SK-N-SH (cell line): ENCODE data around the gene DPYSL4. TPM values are rescaled to one million over a fixed set of nuclear protein-coding genes. Genes with fewer than 3 reads are reported as not detected.

Experiments used
- CTCF ChIA-PET: fragments of 300-600, 350-600 bp; formaldehyde crosslinking; extraction: SDS; loops from one replicate; lab custom pipeline; 2021; lab: Yijun Ruan, JAX
- POLR2A ChIA-PET: fragments of 350-600 bp; sonication (Branson Sonifier 250); formaldehyde crosslinking; extraction: SDS; loops from one replicate; lab custom pipeline; 2020; ENCODE audit warnings: antibody characterized with exemption, inconsistent platforms; lab: Yijun Ruan, JAX
- DNase-seq: peaks from one replicate; pipeline ENCODE4 v3.0.0; 2012
- H2AFZ ChIP-seq: fragments of 200-600 bp; sonication (generic); 2 replicates; pipeline ENCODE4 v1.8.1; 2016; ENCODE audit warnings: antibody characterized with exemption, mild to moderate bottlenecking, low read depth
- H3F3A ChIP-seq: fragments of 200-600 bp; sonication (generic); replicated peaks from 2 replicates; pipeline ENCODE3; 2016; ENCODE audit warnings: antibody characterized with exemption, mild to moderate bottlenecking; ENCODE audit not compliant: insufficient read depth
- H3K27ac ChIP-seq, 2 experiments: fragments of 200-500 bp in 1 of 2; fragments of 200-600 bp in 1 of 2; sonication (Bioruptor generic) in 1 of 2; sonication (generic), shearing (Covaris generic) in 1 of 2; 2 replicates each; pipeline versions ENCODE4 v1.5.1 to v1.6.1; 2014 to 2016; ENCODE audit warnings: low read depth in 2 of 2, inconsistent platforms in 1 of 2, low read length in 1 of 2, mild to moderate bottlenecking in 1 of 2, mixed read lengths in 1 of 2
- H3K27me3 ChIP-seq: fragments of 200-600 bp; sonication (generic), shearing (Covaris generic); 2 replicates; pipeline ENCODE4 v1.6.1; 2016; ENCODE audit warnings: mixed run types; ENCODE audit not compliant: insufficient read depth
- H3K36me3 ChIP-seq, 2 experiments: fragments of 200-500 bp in 1 of 2; fragments of 200-600 bp in 1 of 2; sonication (Bioruptor generic) in 1 of 2; sonication (generic) in 1 of 2; replicated peaks in 1 of 2; 2 replicates each; pipeline versions ENCODE3 to v1.5.1; 2014 to 2016; ENCODE audit warnings: low read length in 1 of 2, mild to moderate bottlenecking in 1 of 2; ENCODE audit not compliant: insufficient read depth in 2 of 2, control insufficient read depth in 1 of 2
- H3K4me1 ChIP-seq, 2 experiments: fragments of 200-500 bp in 1 of 2; fragments of 200-600 bp in 1 of 2; sonication (Bioruptor generic) in 1 of 2; sonication (generic), shearing (Covaris generic) in 1 of 2; 2 replicates each; pipeline versions ENCODE4 v1.5.1 to v1.6.1; 2014 to 2016; ENCODE audit warnings: low read depth in 1 of 2, low read length in 1 of 2, mixed run types in 1 of 2; ENCODE audit not compliant: insufficient read depth in 2 of 2, control insufficient read depth in 1 of 2
- H3K4me2 ChIP-seq: fragments of 200-600 bp; sonication (generic), shearing (Covaris generic); 2 replicates; pipeline ENCODE4 v1.6.1; 2017; ENCODE audit warnings: mixed run types
- H3K4me3 ChIP-seq, 2 experiments: fragments of 200-500 bp in 1 of 2; fragments of 200-600 bp in 1 of 2; sonication (Bioruptor generic) in 1 of 2; sonication (generic), shearing (Covaris generic) in 1 of 2; 2 replicates each; pipeline versions ENCODE4 v1.5.1 to v1.8.1; 2014 to 2016; ENCODE audit warnings: low read depth in 2 of 2, inconsistent platforms in 1 of 2, low read length in 1 of 2, mild to moderate bottlenecking in 1 of 2, mixed read lengths in 1 of 2, moderate library complexity in 1 of 2
- H3K79me2 ChIP-seq: fragments of 200-600 bp; sonication (generic); 2 replicates; pipeline ENCODE4 v1.8.1; 2017; ENCODE audit warnings: mild to moderate bottlenecking; ENCODE audit not compliant: insufficient read depth
- H3K9ac ChIP-seq: fragments of 200-600 bp; sonication (generic); 2 replicates; pipeline ENCODE4 v1.6.1; 2017; ENCODE audit warnings: mixed run types
- H3K9me2 ChIP-seq: fragments of 200-600 bp; sonication (generic); 2 replicates; pipeline ENCODE4 v1.6.1; 2017; ENCODE audit warnings: mixed run types
- H3K9me3 ChIP-seq: fragments of 200-600 bp; sonication (generic); 2 replicates; pipeline ENCODE4 v1.6.1; 2017; ENCODE audit warnings: mixed run types, mild to moderate bottlenecking, moderate library complexity
- H4K20me1 ChIP-seq: fragments of 200-600 bp; sonication (generic); 2 replicates; pipeline ENCODE4 v1.6.1; 2017; ENCODE audit warnings: mild to moderate bottlenecking, mixed run types; ENCODE audit not compliant: insufficient read depth
- ELF1 ChIP-seq: IDR thresholded peaks from 2 replicates; pipeline ENCODE4 v1.4.0; 2012
- EP300 ChIP-seq, 2 experiments: IDR thresholded peaks; 2 replicates each; pipeline versions ENCODE4 v1.4.0 to v1.6.1; 2012; ENCODE audit warnings: borderline replicate concordance in 1 of 2, low read depth in 1 of 2, low read length in 1 of 2
- FOSL2 ChIP-seq: IDR thresholded peaks from 2 replicates; pipeline ENCODE4 v1.4.0; 2012; ENCODE audit warnings: low read depth, mild to moderate bottlenecking, moderate library complexity, borderline replicate concordance
- FOXM1 ChIP-seq: IDR thresholded peaks from 2 replicates; pipeline ENCODE4 v1.4.0; 2012; ENCODE audit warnings: low read depth, mild to moderate bottlenecking
- GABPA ChIP-seq: IDR thresholded peaks from 2 replicates; pipeline ENCODE4 v1.4.0; 2012; ENCODE audit warnings: low read depth, mild to moderate bottlenecking
- JUND ChIP-seq: IDR thresholded peaks from 2 replicates; pipeline ENCODE4 v1.4.0; 2012
- MXI1 ChIP-seq: IDR thresholded peaks from 2 replicates; pipeline ENCODE4 v1.6.1; 2012; ENCODE audit warnings: mild to moderate bottlenecking, low read depth, low read length, improper control_type of control experiment
- RAD21 ChIP-seq: IDR thresholded peaks from 2 replicates; pipeline ENCODE4 v1.6.1; 2012; ENCODE audit warnings: mild to moderate bottlenecking, low read length
- TCF12 ChIP-seq: IDR thresholded peaks from 2 replicates; pipeline ENCODE4 v1.4.0; 2012
- USF2 ChIP-seq: fragments of 150-350 bp; IDR thresholded peaks from 2 replicates; pipeline ENCODE4 v1.6.1; 2017; ENCODE audit warnings: antibody characterized with exemption, low read length, low read depth, borderline replicate concordance
- WGBS: methylation state at CpG from one replicate; pipeline ENCODE4 v1.1.6; 2017; ENCODE audit warnings: low lambda C conversion rate; 5-methylcytosine and 5-hydroxymethylcytosine counted together
- polyA plus RNA-seq, 3 experiments: library from polyadenylated mRNA; depleted of rRNA; stranded (reverse); fragments of >200 nt; gene quantifications; 2 replicates each; pipeline ENCODE4 v1.2.3, GENCODE V29; 2012
- TF ChIP-seq, protein P1 (sequence below): IDR thresholded peaks from 2 replicates; pipeline ENCODE4 v1.4.0; 2012; ENCODE audit warnings: low read depth, borderline replicate concordance
- TF ChIP-seq, protein P2 (sequence below): IDR thresholded peaks from 2 replicates; pipeline ENCODE4; 2012

The DPYSL4 gene
- polyA plus RNA-seq, 1 of the 3 experiments (the other 2 are of a cell fraction): 21.8 TPM

- 88% methylated on average over 9 of the region's 16 CpGs for WGBS
- no peaks in the 10 kb centered on the region for H3K9me2 ChIP-seq
- no peak for TF ChIP-seq MXI1
- TF ChIP-seq USF2: no peak
- TF ChIP-seq, protein P1, sequence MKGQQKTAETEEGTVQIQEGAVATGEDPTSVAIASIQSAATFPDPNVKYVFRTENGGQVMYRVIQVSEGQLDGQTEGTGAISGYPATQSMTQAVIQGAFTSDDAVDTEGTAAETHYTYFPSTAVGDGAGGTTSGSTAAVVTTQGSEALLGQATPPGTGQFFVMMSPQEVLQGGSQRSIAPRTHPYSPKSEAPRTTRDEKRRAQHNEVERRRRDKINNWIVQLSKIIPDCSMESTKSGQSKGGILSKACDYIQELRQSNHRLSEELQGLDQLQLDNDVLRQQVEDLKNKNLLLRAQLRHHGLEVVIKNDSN: no peak
- TF ChIP-seq EP300 (IDR thresholded peaks at IDR 0.05; ENCODE audit: borderline replicate concordance in 1 of 2, low read depth in 1 of 2, low read length in 1 of 2): no peak
- no peak for TF ChIP-seq FOSL2
- TF ChIP-seq, protein P2, sequence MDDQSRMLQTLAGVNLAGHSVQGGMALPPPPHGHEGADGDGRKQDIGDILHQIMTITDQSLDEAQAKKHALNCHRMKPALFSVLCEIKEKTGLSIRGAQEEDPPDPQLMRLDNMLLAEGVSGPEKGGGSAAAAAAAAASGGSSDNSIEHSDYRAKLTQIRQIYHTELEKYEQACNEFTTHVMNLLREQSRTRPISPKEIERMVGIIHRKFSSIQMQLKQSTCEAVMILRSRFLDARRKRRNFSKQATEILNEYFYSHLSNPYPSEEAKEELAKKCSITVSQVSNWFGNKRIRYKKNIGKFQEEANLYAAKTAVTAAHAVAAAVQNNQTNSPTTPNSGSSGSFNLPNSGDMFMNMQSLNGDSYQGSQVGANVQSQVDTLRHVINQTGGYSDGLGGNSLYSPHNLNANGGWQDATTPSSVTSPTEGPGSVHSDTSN: no peak
- no peak for TF ChIP-seq GABPA
- no peak for TF ChIP-seq RAD21
- no peak for TF ChIP-seq ELF1
- no peak for TF ChIP-seq FOXM1
- TF ChIP-seq JUND: no peak
These were observed 53.8 kb downstream of the DPYSL4 start for GRCh38 chr10:132240581-132240980.

GRCh38 chr10:132241086-132241485 is 54.3 kb downstream of the DPYSL4 start:
- ChIA-PET CTCF (interaction anchor here (2.4 kb wide), 1 partner anchor 23 kb away, joined by 5 read pairs; no protein-coding TSS in a partner anchor), POLR2A (no interaction called here)
- Histone ChIP-seq H3K4me3 (no peak overlapping the region), H3K79me2 (no peaks in the 10 kb centered on the region), H3K36me3 (no peaks in the 10 kb centered on the region), H3K4me1 (peaks cover 0 to 75% of the 10 kb centered on the region in 2 experiments; a peak in 1 of 4 replicates), H3K9ac (no peak overlapping the region), H3K4me2 (no peak overlapping the region), H3K9me3 (no peaks in the 10 kb centered on the region), H3F3A (no peaks in the 10 kb centered on the region), H3K27ac (peak overlapping the region in 1 of 2 experiments; percentile 99; a peak in 2 of 4 replicates), H4K20me1 (no peaks in the 10 kb centered on the region), H3K27me3 (no peaks in the 10 kb centered on the region), H3K9me2 (no peaks in the 10 kb centered on the region), H2AFZ (no peak overlapping the region)
- 89% methylated on average over 10 of the region's 13 CpGs for WGBS
- TF ChIP-seq TCF12: no peak
- DNase-seq: no peak

More at GRCh38 chr10:132240581-132240980, 53.8 kb downstream of the DPYSL4 start:
- ChIA-PET POLR2A (no interaction called here), CTCF (interaction anchor here (0.9 to 2.4 kb wide), 3 partner anchors 24 to 62 kb away, joined by 3 to 6 read pairs (median 5); no protein-coding TSS in a partner anchor)
- Histone ChIP-seq H3K36me3 (no peaks in the 10 kb centered on the region), H3F3A (no peaks in the 10 kb centered on the region), H3K4me2 (no peak overlapping the region), H3K9ac (no peak overlapping the region), H3K4me1 (peaks cover 0 to 75% of the 10 kb centered on the region in 2 experiments; a peak in 1 of 4 replicates), H4K20me1 (no peaks in the 10 kb centered on the region), H3K79me2 (no peaks in the 10 kb centered on the region), H2AFZ (no peak overlapping the region), H3K27ac (peak overlapping the region in 1 of 2 experiments; percentile 99; a peak in 2 of 4 replicates), H3K27me3 (no peaks in the 10 kb centered on the region), H3K9me3 (no peaks in the 10 kb centered on the region), H3K4me3 (no peak overlapping the region; a peak in 1 of 4 replicates)
- no peak for DNase-seq
